GM18870 (cell line): Measurements from ENCODE around the gene RBKS.

Experiments used
- ATAC-seq: cut with Tn5 transposase; IDR thresholded peaks from one replicate; pipeline ENCODE4 v1.9.1; 2021; ENCODE audit warnings: moderate library complexity; ENCODE audit not compliant: unreplicated experiment

RBKS gene

DNA sequence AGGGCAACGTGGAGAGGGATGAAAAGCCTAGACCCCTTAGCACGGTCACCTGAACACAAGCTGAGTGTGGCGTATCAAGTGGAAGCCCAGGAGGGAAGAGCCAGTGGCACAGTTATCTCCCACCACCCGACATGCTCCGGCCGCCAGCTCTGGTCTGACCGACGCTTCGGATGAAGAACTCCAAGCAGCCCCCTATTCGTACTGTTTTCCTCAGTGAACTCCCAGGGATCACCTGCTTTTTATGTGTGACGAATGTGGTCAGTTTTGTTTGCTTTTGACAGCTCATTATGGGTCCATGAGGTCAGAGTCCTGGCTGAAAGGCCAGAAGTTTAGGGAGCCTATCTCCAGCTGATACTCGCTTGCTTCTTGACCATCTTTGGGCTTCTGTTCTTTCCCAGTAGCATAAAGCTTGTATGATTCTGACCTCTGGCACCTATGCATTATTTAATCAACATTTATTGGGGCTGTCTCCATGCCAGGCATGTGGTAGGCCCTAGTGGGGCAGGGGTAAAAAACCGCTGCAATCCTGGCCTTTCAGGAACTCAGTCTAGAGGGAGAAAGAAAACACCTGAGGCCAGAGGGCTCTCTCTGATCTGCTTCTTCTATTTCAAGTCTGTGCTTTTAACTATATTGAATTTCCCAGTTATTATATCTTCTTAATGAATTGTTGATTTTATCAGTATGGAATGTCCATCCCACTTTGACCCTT, 151.7 kb downstream of the RBKS start:
- no peak for ATAC-seq

DNA sequence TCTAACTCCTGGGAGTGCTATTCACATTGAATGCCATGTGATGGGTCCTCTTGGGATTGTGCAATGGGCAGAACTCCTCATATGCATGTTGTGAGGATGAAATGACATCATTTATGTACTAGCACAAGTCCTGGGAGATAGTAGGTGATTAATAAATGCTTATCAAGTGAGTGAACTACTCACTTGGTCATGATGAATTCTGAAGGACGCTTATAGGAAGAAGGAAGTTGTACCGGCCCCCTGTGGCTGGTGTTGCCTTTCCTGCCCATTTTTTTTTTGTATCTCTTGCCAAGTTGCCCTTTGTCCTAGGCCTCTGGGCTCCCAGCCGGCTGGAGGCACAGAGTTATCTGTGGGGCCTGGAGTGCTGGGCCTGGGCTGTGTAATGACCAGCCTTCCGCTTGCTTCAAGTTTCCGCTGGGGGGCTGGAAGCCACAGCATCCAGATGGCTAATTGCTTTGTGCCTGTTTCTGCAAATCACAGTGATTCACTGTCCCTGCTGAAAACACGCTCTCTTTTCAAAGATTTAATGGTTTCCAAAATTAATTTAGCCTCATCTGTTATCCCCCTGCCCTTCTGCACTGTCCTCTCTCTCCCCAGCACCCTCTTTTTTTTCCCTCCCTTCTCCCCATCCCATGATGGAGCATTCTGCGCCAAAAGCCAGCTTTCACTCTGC, 152.4 kb downstream of the RBKS start:
- no peak for ATAC-seq

DNA sequence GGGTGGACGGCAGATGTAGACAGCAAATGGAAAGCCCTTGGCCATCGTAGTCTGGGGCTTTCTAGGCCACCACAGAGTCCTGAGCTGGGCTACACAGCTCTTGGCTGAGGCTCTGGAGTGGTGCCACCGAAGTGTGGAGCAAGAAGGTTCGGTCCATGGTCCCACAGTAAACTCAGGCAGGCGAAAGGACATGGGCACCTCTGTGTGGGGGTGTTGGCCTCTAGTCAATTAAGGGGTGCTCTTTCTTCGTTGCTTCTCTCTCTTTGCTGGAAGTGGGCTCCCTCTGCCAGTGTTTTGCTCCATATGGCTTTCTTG, 153.3 kb downstream of the RBKS start:
- ATAC-seq = no peak

DNA sequence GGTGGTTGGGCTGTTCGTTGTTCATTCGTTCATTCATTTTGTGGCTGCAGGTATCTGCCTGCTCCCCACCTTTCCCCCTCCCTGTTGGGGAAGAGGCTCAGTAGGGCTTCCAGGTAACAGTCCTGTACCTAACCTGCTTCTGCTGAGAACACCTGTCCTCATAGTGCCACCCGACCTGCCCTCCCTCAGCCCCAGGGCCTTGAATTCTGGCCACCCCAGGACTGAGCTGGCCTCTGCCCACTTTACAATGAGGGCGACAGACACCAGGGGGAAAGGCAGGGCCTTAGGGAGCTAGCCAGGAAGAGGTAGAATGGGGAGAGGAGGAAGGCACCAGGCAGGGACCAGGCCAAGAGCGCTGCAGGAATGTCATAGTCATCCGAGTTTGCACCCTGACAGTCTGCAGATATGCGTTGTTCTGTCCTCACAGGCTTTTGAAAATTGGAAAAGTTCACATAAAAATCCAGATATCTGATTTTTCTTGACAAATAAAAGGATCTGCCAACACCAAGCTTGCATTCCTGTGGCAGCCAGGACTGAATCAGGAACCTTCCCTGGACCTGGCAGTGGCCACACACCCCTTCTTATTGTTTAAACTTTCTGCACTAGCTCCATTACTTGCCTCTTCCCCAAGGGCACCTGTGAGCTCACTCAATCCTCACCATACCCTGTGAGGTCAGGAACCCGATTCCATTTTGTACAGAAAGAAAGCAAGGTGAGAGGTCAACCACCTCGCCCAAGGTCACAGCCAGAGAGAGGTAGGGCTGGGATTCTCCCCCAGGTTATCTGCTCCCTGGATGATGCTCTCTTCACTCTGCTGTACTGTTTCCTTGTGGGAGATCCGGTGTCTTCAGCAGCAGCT, 153.9 kb downstream of the RBKS start:
- ATAC-seq = no peak

DNA sequence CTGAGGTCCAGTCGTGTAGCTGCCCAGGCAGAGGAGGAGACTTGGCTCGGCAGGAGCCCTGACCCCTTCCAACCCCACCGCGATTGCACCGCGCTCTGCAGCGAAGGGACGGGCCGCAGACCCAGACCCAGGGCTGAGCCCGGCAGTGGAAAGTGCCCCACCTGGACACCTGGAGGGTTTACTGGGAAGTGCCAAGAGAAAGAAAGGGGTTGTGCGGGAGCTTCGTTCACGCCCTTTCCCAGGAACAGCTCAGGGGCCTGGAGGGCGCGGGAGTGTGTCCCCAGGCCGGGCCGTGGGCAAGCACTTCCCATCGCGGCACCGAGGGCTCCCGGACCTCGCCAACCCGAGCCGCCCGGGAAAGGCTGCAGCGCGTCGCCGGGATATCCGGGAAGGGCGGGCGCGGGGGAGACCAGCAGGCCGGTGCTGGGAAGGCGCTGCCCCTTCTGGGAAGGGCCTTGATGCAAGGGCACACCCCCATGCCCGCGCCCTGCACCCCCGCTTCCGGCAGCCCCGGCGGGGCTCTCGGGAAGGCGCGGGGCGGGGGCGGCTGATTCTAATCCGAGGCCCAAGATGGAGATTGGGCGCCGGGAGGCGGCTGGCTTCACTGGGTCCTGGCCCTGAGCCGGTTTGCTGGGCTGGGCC, 154.8 kb downstream of the RBKS start:
- no peak for ATAC-seq

DNA sequence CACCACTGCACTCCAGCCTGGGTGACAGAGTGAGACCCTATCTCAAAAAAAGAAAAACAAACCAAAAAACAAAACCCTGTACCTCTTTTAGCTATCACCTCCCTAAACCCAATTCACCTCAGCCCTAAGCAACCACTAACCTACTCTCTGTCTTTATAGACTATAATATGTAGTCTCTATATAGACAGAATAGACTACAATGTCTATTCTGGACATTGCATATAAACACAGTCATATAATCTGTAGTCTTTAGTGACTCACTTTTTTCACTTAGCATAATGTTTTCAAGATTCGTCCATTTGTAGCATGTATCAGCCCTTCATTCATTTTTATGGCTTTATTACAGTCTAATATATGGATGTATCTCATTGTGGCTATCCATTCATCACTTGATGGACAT, 155.9 kb downstream of the RBKS start:
- no peak for ATAC-seq
